HG02870 (cell line): ENCODE results near the gene ZBTB1.

Experiments
- ATAC-seq: cut with Tn5 transposase; IDR thresholded peaks from one replicate; pipeline ENCODE4 v1.9.1; 2021; ENCODE audit warnings: mild to moderate bottlenecking, moderate library complexity; ENCODE audit not compliant: unreplicated experiment

Gene ZBTB1

GRCh38 chr14:64504310-64504896 lies at the start of gene ZBTB1:
TSS of gene ZBTB1 (plus strand) at chr14:64504770. CDS start at chr14:64521505, 16,735 bp downstream.
- peak; percentile 16 for ATAC-seq

- no peak for ATAC-seq
Observed at GRCh38 chr14:64459405-64460136, 45.0 kb upstream of the ZBTB1 start.

- no peak for ATAC-seq
Observed at GRCh38 chr14:64461221-64461620, 43.3 kb upstream of the ZBTB1 start.

DNA sequence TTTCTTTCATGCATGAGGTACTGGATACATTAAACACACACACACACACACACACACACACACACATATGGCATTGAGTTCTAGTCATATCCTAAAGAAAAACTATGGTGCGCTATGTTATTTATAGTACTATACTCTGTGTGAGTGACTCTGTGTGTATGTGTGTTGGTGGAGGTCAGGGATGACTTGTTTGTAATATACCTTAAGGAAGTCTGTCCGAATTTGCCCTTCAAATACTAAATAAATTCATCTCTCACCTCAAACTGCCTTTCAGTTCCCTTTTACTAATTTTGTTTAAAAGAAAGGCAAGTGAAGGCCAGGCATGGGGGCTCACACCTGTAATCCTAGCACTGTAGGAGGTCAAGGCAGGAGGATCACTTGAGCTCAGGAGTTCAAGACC lies 41.4 kb upstream of the ZBTB1 start:
- peak; percentile 46 for ATAC-seq

DNA sequence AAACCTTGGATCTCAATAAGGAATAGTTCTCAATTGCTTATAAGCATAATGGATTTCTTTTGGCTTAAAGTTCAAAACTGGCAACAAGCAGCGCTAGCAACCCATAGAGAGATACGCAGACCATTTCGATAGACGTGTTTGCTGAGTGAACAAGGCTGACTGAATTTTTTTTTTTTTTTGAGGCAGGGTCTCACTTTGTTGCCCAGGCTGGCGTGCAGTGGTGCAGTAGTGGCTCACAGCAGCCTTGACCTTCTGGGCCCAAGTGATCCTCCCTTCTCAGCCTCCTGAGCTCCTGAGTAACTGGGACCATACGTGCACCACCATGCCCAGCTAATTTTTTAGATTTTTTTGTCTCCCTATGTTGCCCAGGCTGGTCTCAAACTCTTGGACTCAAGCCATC lies 40.7 kb upstream of the ZBTB1 start:
- no peak for ATAC-seq

DNA sequence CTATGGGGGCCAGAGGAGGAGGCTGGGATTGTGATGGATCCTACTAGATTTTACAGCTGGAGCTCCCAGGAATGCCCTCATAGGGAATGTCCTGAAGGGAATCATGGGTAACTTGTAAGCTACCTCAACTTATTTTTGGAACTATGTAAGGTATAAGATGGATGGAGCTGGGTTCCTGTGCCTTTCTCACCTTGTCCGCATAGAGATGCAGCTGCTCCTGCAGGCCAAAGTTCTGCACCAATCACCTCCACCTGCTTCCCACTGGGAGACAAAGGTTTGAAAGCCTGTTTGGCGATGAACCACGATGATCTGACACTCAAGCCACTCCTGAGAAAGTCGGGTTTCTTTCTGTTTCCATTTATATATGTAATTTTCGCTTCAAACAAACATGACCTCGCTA lies 39.9 kb upstream of the ZBTB1 start:
- peak; percentile 2 for ATAC-seq

DNA sequence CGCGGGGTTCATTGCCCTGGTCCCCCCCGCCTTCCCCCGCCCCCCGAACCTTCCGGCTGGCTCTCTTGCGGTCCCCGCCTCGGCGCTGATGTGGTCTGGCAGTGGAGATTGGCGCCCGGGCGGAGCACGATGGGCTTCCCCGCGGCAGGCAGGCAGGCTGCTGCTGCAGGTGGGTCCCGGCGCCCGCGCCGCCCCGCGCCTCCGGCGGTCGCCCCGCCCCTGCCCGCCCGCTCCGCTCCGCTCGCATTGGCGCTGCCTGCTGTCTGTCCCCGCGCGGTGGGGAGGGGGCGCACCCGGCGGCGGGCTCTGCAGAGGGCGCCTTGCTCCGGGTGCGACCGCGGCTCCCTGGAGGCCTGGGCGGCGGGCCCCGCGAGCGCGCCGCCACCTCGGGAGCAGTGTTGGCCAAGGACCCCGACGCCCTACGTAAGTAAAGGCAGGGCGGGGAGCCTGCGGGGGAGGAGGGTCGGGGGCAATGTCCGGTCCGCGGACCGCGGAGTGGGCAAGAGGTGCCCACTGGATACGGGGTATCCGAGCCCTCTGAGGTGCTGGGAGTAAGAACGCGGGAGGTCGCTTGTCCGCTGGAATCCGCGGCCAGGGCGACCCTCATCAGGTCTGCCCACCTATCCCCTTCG lies 39.3 kb upstream of the ZBTB1 start, which contains the start of gene AKAP5:
Gene AKAP5, plus strand, starts transcription at position 309 of the 632 bp plus-strand sequence. CDS start 2,896 bp downstream, outside the sequence.
- ATAC-seq, result peak; percentile 46

- no peak for ATAC-seq
Observed at GRCh38 chr14:64465831-64466554, 38.6 kb upstream of the ZBTB1 start.

GRCh38 chr14:64467101-64467500 lies 37.5 kb upstream of the ZBTB1 start:
- ATAC-seq, result no peak

GRCh38 chr14:64467566-64467965 lies 37.0 kb upstream of the ZBTB1 start:
- no peak for ATAC-seq

DNA sequence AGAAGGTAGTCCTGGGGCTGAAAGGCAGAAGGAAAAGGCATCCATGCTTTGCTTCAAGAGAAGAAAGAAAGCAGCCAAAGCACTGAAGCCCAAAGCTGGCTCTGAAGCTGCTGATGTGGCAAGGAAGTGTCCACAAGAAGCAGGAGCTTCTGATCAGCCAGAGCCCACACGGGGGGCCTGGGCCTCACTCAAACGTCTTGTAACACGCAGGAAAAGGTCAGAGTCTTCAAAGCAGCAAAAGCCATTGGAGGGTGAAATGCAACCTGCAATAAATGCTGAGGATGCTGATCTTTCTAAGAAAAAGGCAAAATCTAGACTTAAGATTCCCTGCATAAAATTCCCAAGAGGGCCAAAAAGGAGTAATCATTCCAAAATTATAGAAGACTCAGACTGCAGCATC lies 36.1 kb upstream of the ZBTB1 start:
- ATAC-seq, result no peak

DNA sequence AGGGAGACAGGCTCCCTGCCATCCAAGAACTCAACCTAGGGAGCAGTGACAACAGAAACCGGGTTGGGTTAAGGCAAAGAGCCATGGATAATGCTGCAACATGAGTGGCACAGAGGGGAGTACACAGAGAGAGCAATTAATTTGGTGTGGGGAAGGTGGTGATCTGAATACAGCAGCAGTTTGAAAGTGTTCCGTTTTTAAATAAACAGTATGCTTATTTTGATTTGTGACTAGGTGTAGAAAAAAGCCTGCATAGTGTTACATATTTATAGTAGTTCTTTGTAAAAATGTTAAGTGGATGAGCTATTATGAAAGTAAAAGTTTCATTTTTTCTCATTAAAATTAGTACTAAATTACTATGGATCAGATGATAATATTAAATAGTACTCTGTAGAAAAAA lies 30.5 kb upstream of the ZBTB1 start:
- no peak for ATAC-seq

DNA sequence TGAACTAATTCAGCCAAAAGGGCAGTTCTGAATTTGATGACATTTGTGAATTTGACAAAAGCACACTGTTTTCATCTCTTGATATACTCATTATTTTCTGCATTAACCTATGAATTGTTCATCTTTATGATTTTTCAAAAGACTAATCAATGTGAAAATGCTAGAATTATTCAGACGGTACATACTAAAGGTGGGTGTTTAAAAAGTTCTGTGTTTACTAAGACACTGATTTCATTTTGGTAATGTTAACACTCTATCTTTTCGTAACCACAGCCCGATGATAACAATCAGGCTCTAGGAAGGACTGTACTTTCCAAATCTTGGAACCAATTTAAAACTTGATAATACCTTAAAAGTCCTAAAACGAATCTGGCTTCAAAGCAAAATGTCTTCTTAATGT lies 29.9 kb upstream of the ZBTB1 start:
- no peak for ATAC-seq

DNA sequence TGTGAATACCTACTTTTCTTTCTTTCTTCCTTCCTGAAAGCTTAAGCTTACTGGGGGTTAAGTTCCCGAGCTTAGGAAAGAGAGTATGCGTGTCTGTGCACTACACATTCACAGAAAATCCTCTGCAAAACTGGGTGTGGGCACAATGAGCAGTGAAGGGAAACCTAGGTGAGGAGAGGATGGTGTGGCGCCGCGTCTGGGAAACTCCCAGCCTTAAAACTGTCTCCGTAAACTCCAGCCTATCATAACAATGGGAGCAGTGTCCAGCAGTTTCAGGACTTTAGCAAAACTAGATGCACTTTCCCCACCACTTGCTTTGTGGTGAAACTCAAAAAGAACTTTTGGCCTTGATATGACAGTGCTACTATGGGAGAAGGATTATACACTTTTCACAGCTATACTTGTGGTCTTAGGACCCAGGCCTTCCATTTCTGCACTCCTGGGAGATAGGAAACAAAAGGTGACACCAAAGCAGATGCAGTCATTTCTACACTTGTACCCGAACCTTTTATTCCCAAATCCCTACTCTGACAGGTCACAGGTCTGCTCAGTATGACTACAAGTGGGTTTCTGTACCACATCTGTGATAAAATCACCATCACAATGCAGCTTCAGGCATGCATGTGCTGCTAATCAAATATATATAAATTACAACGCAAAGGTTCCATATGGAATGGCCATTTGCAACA lies 28.8 kb upstream of the ZBTB1 start:
- ATAC-seq, result no peak

DNA sequence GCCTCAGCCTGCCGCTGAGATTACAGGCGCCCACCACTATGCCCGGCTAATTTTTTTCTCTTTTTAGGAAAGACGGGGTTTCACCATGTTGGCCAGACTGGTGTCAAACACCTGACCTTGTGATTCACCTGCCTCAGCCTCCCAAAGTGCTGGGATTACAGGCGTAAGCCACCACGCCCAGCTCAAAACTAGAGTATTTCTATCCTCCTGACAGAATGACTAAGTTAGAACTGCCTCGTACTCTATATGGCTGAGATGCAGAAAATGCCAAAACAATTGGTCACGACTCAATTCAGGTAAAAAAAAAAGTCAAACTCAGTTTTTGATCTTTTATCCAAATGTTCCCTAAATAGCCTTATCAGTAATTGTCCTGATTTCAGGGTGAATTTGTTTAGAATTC lies 28.1 kb upstream of the ZBTB1 start:
- no peak for ATAC-seq

DNA sequence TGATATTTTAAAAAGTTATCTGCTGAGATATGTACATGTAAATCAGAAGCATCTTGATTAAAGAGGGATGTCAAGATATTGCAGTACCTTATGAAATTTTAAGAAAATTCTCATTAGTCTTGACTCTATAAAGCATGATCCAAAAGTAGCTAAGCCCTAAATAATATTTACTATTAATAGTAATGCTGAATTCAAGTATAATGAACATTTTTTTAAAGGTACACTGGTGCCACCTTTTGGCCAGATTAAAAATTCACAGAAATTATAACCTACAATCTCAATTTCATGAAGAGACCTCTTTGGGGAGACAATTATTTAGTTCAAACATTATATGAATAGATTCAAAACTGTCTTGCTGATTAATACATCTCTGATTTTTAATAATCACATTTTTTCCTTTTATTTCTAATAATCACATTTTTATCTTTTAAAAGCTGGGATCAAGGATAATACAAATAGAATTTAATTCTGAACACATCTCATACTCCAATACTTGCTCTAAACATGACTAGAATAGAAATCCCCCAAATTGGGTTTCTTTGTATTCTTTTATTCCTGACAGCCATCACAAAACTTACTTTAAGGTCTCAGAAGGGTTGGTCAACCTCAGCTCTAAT lies 25.8 kb upstream of the ZBTB1 start:
- no peak for ATAC-seq

DNA sequence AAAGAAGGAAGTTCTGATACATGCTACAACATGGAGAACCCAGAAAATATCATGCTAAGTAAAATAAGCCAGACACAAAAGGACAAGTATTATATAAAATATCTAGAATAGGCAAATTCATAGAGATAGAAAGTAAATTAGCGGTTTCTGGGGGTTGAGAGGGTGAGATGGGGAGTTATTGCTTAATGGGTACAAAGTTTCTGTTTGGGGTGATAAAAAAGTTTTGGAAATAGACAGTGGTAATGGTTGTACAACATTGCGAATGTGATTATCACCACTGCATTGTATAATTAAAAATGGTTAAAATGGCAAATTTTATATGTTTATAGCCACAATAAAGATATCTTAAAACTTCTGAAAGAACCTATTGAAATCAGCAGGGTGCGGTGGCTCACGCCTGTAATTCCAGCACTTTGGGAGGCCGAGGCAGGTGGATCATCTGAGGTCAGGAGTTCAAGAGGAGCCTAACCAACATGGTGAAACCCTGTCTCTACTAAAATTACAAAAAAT lies 15.9 kb upstream of the ZBTB1 start:
- no peak for ATAC-seq

DNA sequence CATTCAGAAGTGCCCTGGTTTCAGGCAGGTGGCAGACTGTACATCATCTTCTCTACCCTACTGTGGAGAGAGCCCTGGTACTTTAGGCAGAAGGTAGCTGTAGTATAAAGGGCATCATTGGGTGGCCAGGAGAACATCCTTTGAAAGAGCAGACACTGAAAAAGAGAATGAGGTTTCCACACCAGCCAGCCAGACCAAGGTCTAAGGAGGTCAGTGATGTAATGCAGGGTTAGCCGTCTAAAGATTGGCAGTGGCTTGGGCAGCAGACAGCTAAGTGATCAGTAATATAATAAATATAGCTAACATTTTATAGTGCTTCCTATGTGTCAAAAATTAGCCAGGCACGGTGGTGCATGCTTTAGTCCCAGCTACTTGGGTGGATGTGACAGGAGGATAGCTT lies 12.9 kb upstream of the ZBTB1 start:
- ATAC-seq, result no peak

DNA sequence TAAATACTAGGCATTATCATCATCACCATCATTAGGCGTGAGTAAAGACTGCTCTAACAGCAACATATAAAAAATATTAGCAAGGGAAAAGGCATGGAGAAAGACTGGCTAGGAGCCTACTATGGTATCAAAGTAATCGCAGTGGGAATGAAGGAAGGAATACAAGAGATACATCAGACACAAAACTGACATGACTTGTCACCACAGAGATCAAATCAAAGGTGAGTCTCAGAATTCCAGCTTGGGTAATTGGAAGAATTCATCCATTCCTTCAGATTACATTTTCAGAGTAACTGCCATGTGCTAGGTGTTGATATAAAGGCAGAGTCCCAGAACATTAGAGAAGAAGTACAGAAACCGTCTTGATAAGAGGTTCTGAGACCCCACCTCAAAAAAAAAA lies 11.1 kb upstream of the ZBTB1 start:
- no peak for ATAC-seq

GRCh38 chr14:64495252-64495651 lies 9.3 kb upstream of the ZBTB1 start:
- ATAC-seq, result no peak
